H1 (cell line): Measurements from ENCODE around the gene KERA. TPM values are rescaled to one million over a fixed set of nuclear protein-coding genes. Genes with fewer than 3 reads are reported as not detected.

ENCODE experiments used
- GTF2F1 ChIP-seq: IDR thresholded peaks from 2 replicates; pipeline ENCODE4 v1.6.1; 2012; ENCODE audit warnings: low read depth, low read length, improper control_type of control experiment, borderline replicate concordance
- YY1 ChIP-seq: IDR thresholded peaks from 2 replicates; pipeline ENCODE4 v1.6.1; 2011; ENCODE audit warnings: low read depth, mild to moderate bottlenecking, low read length
- polyA plus RNA-seq, 7 experiments: library from polyadenylated mRNA; depleted of rRNA in 3 of 7; stranded (reverse) in 5 of 7; unstranded in 2 of 7; fragments of >200 nt in 5 of 7; fragments of 200-250 nt in 2 of 7; gene quantifications; 1 replicate in 5 of 7; 2 replicates in 1 of 7; 4 replicates in 1 of 7; pipeline versions ENCODE4 v1.2.1 to v1.2.3, GENCODE V29; 2011 to 2013; ENCODE audit warnings: missing spikeins in 2 of 7, mixed read lengths in 2 of 7
- total RNA-seq: library from RNA; stranded (reverse); fragmentation: NEBNext Ultra II Directional; extraction: Animal tissue kit (Norgen Biotek cat#: 25700); gene quantifications from 2 replicates; pipeline ENCODE4 v1.2.1, GENCODE V29; 2021

KERA gene
- total and polyA plus RNA-seq, 2 of the 8 experiments (the other 6 are each of a cell fraction or from before 2014, with no cell fraction given), result not detected

- TF ChIP-seq YY1, result no peak
- TF ChIP-seq GTF2F1, result no peak
- TF ChIP-seq, all 59 proteins: peak for 0
These were observed 40.8 kb downstream of the KERA start (continued) for GRCh38 chr12:91017043-91017442.
